ENCODE data around the gene PSEN1.

DNA sequence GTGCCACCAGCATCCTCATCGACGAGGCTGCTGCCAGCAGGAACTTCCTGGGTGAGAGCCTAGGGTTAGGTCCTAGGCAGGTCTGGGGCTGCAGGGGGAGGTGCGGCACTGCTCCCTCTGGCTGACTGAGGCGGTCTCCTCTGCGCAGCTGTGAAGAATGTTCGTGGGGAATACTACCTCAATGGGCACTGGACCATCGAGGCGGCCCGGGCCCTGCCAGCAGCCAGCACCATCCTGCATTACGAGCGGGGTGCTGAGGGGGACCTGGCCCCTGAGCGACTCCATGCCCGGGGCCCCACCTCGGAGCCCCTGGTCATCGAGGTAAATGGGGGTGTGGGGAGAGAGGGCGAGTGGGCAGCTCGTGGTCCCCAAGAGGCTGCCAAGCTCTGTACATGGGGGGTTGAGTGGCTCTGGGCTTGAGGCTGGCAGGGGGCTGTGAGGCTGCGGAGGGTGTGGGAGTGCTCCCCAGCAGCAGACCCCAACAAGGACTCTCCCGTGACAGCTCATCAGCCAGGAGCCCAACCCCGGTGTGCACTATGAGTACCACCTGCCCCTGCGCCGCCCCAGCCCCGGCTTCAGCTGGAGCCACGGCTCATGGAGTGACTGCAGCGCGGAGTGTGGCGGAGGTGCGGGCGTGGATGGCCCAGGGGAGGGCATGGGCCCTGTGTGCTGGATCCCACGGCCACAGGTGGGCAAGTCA, 115.4 kb downstream of the PSEN1 start:
- TF ChIP-seq, protein P1, sequence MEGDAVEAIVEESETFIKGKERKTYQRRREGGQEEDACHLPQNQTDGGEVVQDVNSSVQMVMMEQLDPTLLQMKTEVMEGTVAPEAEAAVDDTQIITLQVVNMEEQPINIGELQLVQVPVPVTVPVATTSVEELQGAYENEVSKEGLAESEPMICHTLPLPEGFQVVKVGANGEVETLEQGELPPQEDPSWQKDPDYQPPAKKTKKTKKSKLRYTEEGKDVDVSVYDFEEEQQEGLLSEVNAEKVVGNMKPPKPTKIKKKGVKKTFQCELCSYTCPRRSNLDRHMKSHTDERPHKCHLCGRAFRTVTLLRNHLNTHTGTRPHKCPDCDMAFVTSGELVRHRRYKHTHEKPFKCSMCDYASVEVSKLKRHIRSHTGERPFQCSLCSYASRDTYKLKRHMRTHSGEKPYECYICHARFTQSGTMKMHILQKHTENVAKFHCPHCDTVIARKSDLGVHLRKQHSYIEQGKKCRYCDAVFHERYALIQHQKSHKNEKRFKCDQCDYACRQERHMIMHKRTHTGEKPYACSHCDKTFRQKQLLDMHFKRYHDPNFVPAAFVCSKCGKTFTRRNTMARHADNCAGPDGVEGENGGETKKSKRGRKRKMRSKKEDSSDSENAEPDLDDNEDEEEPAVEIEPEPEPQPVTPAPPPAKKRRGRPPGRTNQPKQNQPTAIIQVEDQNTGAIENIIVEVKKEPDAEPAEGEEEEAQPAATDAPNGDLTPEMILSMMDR (IDR thresholded peaks at IDR 0.05), result no peak
- TF ChIP-seq, protein P2, sequence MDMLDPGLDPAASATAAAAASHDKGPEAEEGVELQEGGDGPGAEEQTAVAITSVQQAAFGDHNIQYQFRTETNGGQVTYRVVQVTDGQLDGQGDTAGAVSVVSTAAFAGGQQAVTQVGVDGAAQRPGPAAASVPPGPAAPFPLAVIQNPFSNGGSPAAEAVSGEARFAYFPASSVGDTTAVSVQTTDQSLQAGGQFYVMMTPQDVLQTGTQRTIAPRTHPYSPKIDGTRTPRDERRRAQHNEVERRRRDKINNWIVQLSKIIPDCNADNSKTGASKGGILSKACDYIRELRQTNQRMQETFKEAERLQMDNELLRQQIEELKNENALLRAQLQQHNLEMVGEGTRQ (IDR thresholded peaks at IDR 0.05; ENCODE audit: borderline replicate concordance, low read depth, low read length), result no peak
- no peak for TF ChIP-seq POLR2AphosphoS5 (IDR thresholded peaks at IDR 0.05; ENCODE audit: low read depth, low read length)
